Measurements from ENCODE around the gene DPP10. TPM values are rescaled to one million over a fixed set of nuclear protein-coding genes. Genes with fewer than 3 reads are reported as not detected.

The DPP10 gene
- total RNA-seq, 4 donors from 2014 or later, result 3.3 to 6.6 (median 4.7) TPM

- no peaks in the 10 kb centered on the region for H3K4me1 ChIP-seq
- H3K4me3 ChIP-seq, result no peak overlapping the region
- H3K27ac ChIP-seq (replicated peaks in 1 of 4), result no peak overlapping the region
- no peaks in the 10 kb centered on the region for H3K27me3 ChIP-seq
- no peaks in the 10 kb centered on the region for H3K36me3 ChIP-seq
- DNase-seq (ENCODE audit: extremely low spot score), result no peak
- intact Hi-C loops (cut with DNase I), result no loop called here
- TF ChIP-seq POLR2AphosphoS5 (IDR thresholded peaks at IDR 0.05) (no peak), EP300 (IDR thresholded peaks at IDR 0.05) (no peak), POLR2A (IDR thresholded peaks at IDR 0.05; ENCODE audit: low read depth) (no peak), CTCF (IDR thresholded peaks at IDR 0.05) (no peak)
- 78% methylated on average over 3 of the region's 3 CpGs for WGBS
- H3K9me3 ChIP-seq, result no peaks in the 10 kb centered on the region
These were observed 437.6 kb downstream of the DPP10 start for GRCh38 chr2:114880046-114880445.

- intact Hi-C loops (cut with DNase I), result no loop called here
These were observed 477.5 kb downstream of the DPP10 start for GRCh38 chr2:114919985-114920384.

GRCh38 chr2:114922076-114922475 lies 479.6 kb downstream of the DPP10 start:
- Histone ChIP-seq H3K27ac (replicated peaks in 1 of 4) (no peak overlapping the region), H3K9me3 (peaks cover 0 to 5% (median 0%) of the 10 kb centered on the region in 4 donors), H3K4me1 (no peaks in the 10 kb centered on the region), H3K4me3 (no peak overlapping the region), H3K36me3 (no peaks in the 10 kb centered on the region), H3K27me3 (no peaks in the 10 kb centered on the region)
- DNase-seq (ENCODE audit: extremely low spot score), result no peak
- intact Hi-C loops (cut with DNase I), result no loop called here
- 95% methylated on average over 3 of the region's 3 CpGs for WGBS
- no peak for TF ChIP-seq POLR2AphosphoS5 (IDR thresholded peaks at IDR 0.05)
- TF ChIP-seq EP300 (IDR thresholded peaks at IDR 0.05), result no peak
- no peak for TF ChIP-seq POLR2A (IDR thresholded peaks at IDR 0.05; ENCODE audit: low read depth)
- no peak for TF ChIP-seq CTCF (IDR thresholded peaks at IDR 0.05)

More at GRCh38 chr2:114919985-114920384, 477.5 kb downstream of the DPP10 start:
- no peaks in the 10 kb centered on the region for H3K4me1 ChIP-seq
- WGBS, result 67% methylated on average over 2 of the region's 2 CpGs
- H3K4me3 ChIP-seq, result no peak overlapping the region
- no peak for DNase-seq (ENCODE audit: extremely low spot score)
- peaks cover 0 to 5% (median 0%) of the 10 kb centered on the region in 4 donors for H3K9me3 ChIP-seq
- H3K27me3 ChIP-seq, result no peaks in the 10 kb centered on the region
- no peak overlapping the region for H3K27ac ChIP-seq (replicated peaks in 1 of 4)
- H3K36me3 ChIP-seq, result no peaks in the 10 kb centered on the region
- no peak for TF ChIP-seq POLR2AphosphoS5 (IDR thresholded peaks at IDR 0.05)
- no peak for TF ChIP-seq POLR2A (IDR thresholded peaks at IDR 0.05; ENCODE audit: low read depth)
- no peak for TF ChIP-seq CTCF (IDR thresholded peaks at IDR 0.05)
- TF ChIP-seq EP300 (IDR thresholded peaks at IDR 0.05), result no peak

- TF ChIP-seq CTCF (IDR thresholded peaks at IDR 0.05) (no peak), EP300 (IDR thresholded peaks at IDR 0.05) (no peak), POLR2A (IDR thresholded peaks at IDR 0.05; ENCODE audit: low read depth) (no peak), POLR2AphosphoS5 (IDR thresholded peaks at IDR 0.05) (no peak)
- no peaks in the 10 kb centered on the region for H3K36me3 ChIP-seq
- intact Hi-C loops (cut with DNase I), result no loop called here
- DNase-seq (ENCODE audit: extremely low spot score), result no peak
- no peaks in the 10 kb centered on the region for H3K4me1 ChIP-seq
- WGBS, result 75% methylated on average over 10 of the region's 10 CpGs
- peaks cover 0 to 9% (median 2%) of the 10 kb centered on the region in 4 donors for H3K9me3 ChIP-seq
- H3K27ac ChIP-seq (replicated peaks in 1 of 4), result no peak overlapping the region
- H3K4me3 ChIP-seq, result no peak overlapping the region
- no peaks in the 10 kb centered on the region for H3K27me3 ChIP-seq
These were observed 483.1 kb downstream of the DPP10 start for GRCh38 chr2:114925296-114926255.

Data from esophagus muscularis mucosa (tissue), 4 donors.